K562 (cell line): Measurements from ENCODE around the gene CFHR2. TPM values are rescaled to one million over a fixed set of nuclear protein-coding genes. Genes with fewer than 3 reads are reported as not detected.
"Not testable (repeated sequence)": the region's sequence is repeated elsewhere in the genome, so short reads cannot be mapped to it uniquely, and the experiment has no call there.

Experiments
- ATAC-seq: fragments of 200-7000 bp; cut with Tn5 transposase; 3 replicates; pipeline ENCODE4 v1.9.1; 2020; ENCODE audit warnings: moderate library complexity
- Bru-seq: library from RNA; stranded (reverse); fragments of 400-500 nt; gene quantifications from one replicate; lab custom pipeline; 2021; lab: Mats Ljungman, UMichigan
- BruChase-seq, 2 experiments: library from RNA; stranded (reverse); fragments of 400-500 nt; gene quantifications; one replicate each; lab custom pipeline; 2021; lab: Mats Ljungman, UMichigan
- BruUV-seq: library from RNA; stranded (reverse); fragments of 400-500 nt; replicated peaks from 2 replicates; lab custom pipeline; 2021; lab: Mats Ljungman, UMichigan
- CTCF ChIA-PET: fragments of 300-600 bp; formaldehyde crosslinking; extraction: SDS; loops from one replicate; lab custom pipeline; 2021; ENCODE audit warnings: low intra/inter-chr PET ratio; lab: Yijun Ruan, JAX
- POLR2A ChIA-PET: fragments of 300-600, 350-650 bp; sonication (Branson Sonifier 250); formaldehyde crosslinking; extraction: SDS; loops from one replicate; lab custom pipeline; 2021; ENCODE audit warnings: antibody characterized with exemption, inconsistent platforms; lab: Yijun Ruan, JAX
- DNase-seq, 4 experiments: peaks; one replicate each; pipeline versions ENCODE4 v3.0.0 to v3.0.0-alpha.2; 2011 to 2018; ENCODE audit warnings: low spot score in 3 of 4, mixed read lengths in 3 of 4; ENCODE audit errors: extremely low read depth in 1 of 4
- FAIRE-seq: peaks from 2 replicates; lab custom pipeline; 2011; peaks lifted over from hg19 to GRCh38; lab: Jason Lieb, UNC
- H2AFZ ChIP-seq: 2 replicates; pipeline ENCODE4 v1.6.0; 2011; ENCODE audit warnings: low read depth, low read length, control low read depth, inconsistent platforms
- H3K27ac ChIP-seq: fragments of 200-600 bp; 3 replicates; pipeline ENCODE4 v1.8.0; 2011; ENCODE audit warnings: low read depth, mild to moderate bottlenecking, control low read depth, inconsistent platforms, low read length, moderate library complexity, mixed read lengths; ENCODE audit errors: extremely low read depth
- H3K27me3 ChIP-seq, 2 experiments: fragments of 300-600 bp in 1 of 2; 2 replicates in 1 of 2; 3 replicates in 1 of 2; pipeline versions ENCODE4 v1.6.0 to v1.8.0; 2011; ENCODE audit warnings: inconsistent platforms in 2 of 2, low read length in 2 of 2, mild to moderate bottlenecking in 1 of 2, mixed read lengths in 1 of 2, moderate library complexity in 1 of 2; ENCODE audit not compliant: control insufficient read depth in 2 of 2, insufficient read depth in 2 of 2
- H3K36me3 ChIP-seq: fragments of 300-600 bp; 3 replicates; pipeline ENCODE4 v1.8.0; 2011; ENCODE audit warnings: mild to moderate bottlenecking, low read length, inconsistent platforms; ENCODE audit not compliant: control insufficient read depth, insufficient read depth
- H3K4me1 ChIP-seq, 2 experiments: fragments of 200-600 bp in 1 of 2; replicated peaks in 1 of 2; 2 replicates in 1 of 2; 3 replicates in 1 of 2; pipeline versions ENCODE4 v1.5.1 to v1.8.0; 2011; ENCODE audit warnings: inconsistent platforms in 2 of 2, low read length in 2 of 2, mild to moderate bottlenecking in 1 of 2, mixed read lengths in 1 of 2, moderate library complexity in 1 of 2; ENCODE audit not compliant: control insufficient read depth in 2 of 2, insufficient read depth in 2 of 2
- H3K4me2 ChIP-seq: 2 replicates; pipeline ENCODE4 v1.6.1; 2011; ENCODE audit warnings: low read length, control low read depth, inconsistent platforms, mixed read lengths; ENCODE audit not compliant: insufficient read depth
- H3K4me3 ChIP-seq: fragments of 200-600 bp; sonication (generic), shearing (Covaris generic); 2 replicates; pipeline ENCODE4 v1.5.1; 2016; ENCODE audit warnings: control low read depth, inconsistent platforms
- H3K79me2 ChIP-seq: fragments of 200-600 bp; 3 replicates; pipeline ENCODE4 v1.8.0; 2011; ENCODE audit warnings: low read length, inconsistent platforms; ENCODE audit not compliant: control insufficient read depth, insufficient read depth
- H3K9ac ChIP-seq, 2 experiments: 2 replicates each; pipeline versions ENCODE4 v1.6.0 to v1.6.1; 2011; ENCODE audit warnings: low read depth in 2 of 2, low read length in 2 of 2, control low read depth in 1 of 2, inconsistent platforms in 1 of 2, mild to moderate bottlenecking in 1 of 2, mixed read lengths in 1 of 2; ENCODE audit not compliant: insufficient read depth in 1 of 2
- H3K9me1 ChIP-seq: one replicate; pipeline ENCODE4 v1.6.0; 2011; ENCODE audit warnings: inconsistent platforms, mild to moderate bottlenecking, low read length, moderate library complexity; ENCODE audit not compliant: control insufficient read depth, insufficient read depth
- H3K9me3 ChIP-seq: replicated peaks from 2 replicates; pipeline ENCODE4 v1.5.1; 2011; ENCODE audit warnings: low read depth, low read length, inconsistent platforms; ENCODE audit not compliant: control insufficient read depth, insufficient read depth
- H4K20me1 ChIP-seq: replicated peaks from 2 replicates; pipeline ENCODE4 v1.6.1; 2011; ENCODE audit warnings: low read length, inconsistent platforms, mixed read lengths; ENCODE audit not compliant: control insufficient read depth, insufficient read depth
- ZNF263 ChIP-seq: sonication (generic); formaldehyde crosslinking; IDR thresholded peaks from 2 replicates; pipeline ENCODE4 v1.8.0; 2022; ENCODE audit warnings: mild to moderate bottlenecking, missing genetic modification reagents, borderline replicate concordance
- WGBS: fragments of 100-300 bp; shearing (Covaris generic); methylation state at CpG from one replicate; pipeline ENCODE4 v1.1.6; 2016; ENCODE audit warnings: low coverage, mixed read lengths; ENCODE audit not compliant: insufficient coverage; ENCODE audit errors: missing lambda C conversion rate; 5-methylcytosine and 5-hydroxymethylcytosine counted together
- in situ Hi-C: fragments of 300-500 bp; cut with MboI; formaldehyde crosslinking; loops from 4 replicates; pipeline ENCODE4 v1.15.0; 2018; ENCODE audit warnings: inconsistent platforms, mixed read lengths
- intact Hi-C: fragments of 100-400 bp; cut with micrococcal nuclease; formaldehyde crosslinking; loops from 2 replicates; pipeline ENCODE4 v1.14.2; 2022
- long read RNA-seq, 3 experiments: library from polyadenylated mRNA in 2 of 3; library from RNA in 1 of 3; unstranded in 2 of 3; stranded (forward) in 1 of 3; transcript quantifications; one replicate each; pipeline ENCODE4 v2.0.0, GENCODE V29; 2019 to 2022
- polyA minus RNA-seq, 3 experiments: library from RNA; depleted of rRNA, polyadenylated mRNA; stranded (reverse); fragments of >200 nt; gene quantifications; 2 replicates each; pipeline ENCODE4 v1.2.3, GENCODE V29; 2011
- polyA plus RNA-seq, 8 experiments: library from polyadenylated mRNA; depleted of rRNA in 4 of 8; stranded (reverse) in 5 of 8; unstranded in 3 of 8; fragments of >200 nt; fragmentation: Nextera tagmentation in 2 of 8; fragmentation: Illumina TruSeq in 1 of 8; extraction: Ambion mirVana in 2 of 8; extraction: Trizol in 1 of 8; gene quantifications; 2 replicates each; pipeline versions ENCODE4 v1.2.1 to v1.2.3, GENCODE V29; 2011 to 2014; ENCODE audit warnings: inconsistent platforms in 1 of 8, missing spikeins in 1 of 8
- total RNA-seq, 7 experiments: library from RNA; depleted of rRNA in 6 of 7; stranded (reverse); fragments of >200 nt in 6 of 7; fragmentation: Illumina TruSeq in 2 of 7; extraction: Trizol in 2 of 7; gene quantifications; 2 replicates each; pipeline versions ENCODE4 v1.2.1 to v1.2.3, GENCODE V29; 2011 to 2021; ENCODE audit warnings: low replicate concordance in 1 of 7
- TF ChIP-seq, protein P1 (sequence below), 2 experiments: fragments of 200-800 bp in 1 of 2; sonication (Bioruptor generic) in 1 of 2; sonication (generic) in 1 of 2; formaldehyde crosslinking in 1 of 2; IDR thresholded peaks in 1 of 2; conservative IDR thresholded peaks in 1 of 2; 2 replicates each; pipeline versions ENCODE4 v1.5.0 to v1.6.1; 2016 to 2020; ENCODE audit warnings: missing compliant biosample characterization in 1 of 2, missing genetic modification characterization in 1 of 2, missing genetic modification reagents in 1 of 2
- TF ChIP-seq, protein P2 (sequence below), 2 experiments: fragments of 450-650 bp; IDR thresholded peaks; 2 replicates each; pipeline ENCODE4 v1.6.1; 2016
- TF ChIP-seq, protein P3 (sequence below): sonication (generic); formaldehyde crosslinking; IDR thresholded peaks from 2 replicates; pipeline ENCODE4 v1.8.0; 2022; ENCODE audit warnings: mild to moderate bottlenecking, missing genetic modification reagents

Gene CFHR2
- not detected in 2 replicates for total RNA-seq (2011; cell fraction: chromatin; rRNA removed; ENCODE audit: low replicate concordance)
- total RNA-seq (2011; cell fraction: nucleolus; rRNA removed): not detected in 2 replicates
- not detected in 2 replicates for total RNA-seq (2011; cell fraction: nucleoplasm; rRNA removed)
- total RNA-seq (2014; rRNA removed) (not detected in 2 replicates), total RNA-seq (2014; rRNA removed; fragmentation: Illumina TruSeq; extraction: Trizol) (not detected in 2 replicates), total RNA-seq (2015; rRNA removed; fragmentation: Illumina TruSeq; extraction: Trizol) (not detected in 2 replicates), total RNA-seq (2021) (not detected in 2 replicates), polyA plus RNA-seq (2011; rRNA removed) (not detected in 2 replicates), polyA plus RNA-seq (2014; fragmentation: Illumina TruSeq; extraction: Trizol) (not detected in 2 replicates), polyA plus RNA-seq (2014; fragmentation: Nextera tagmentation; extraction: Ambion mirVana) (not detected), polyA plus RNA-seq (2014; rRNA removed) (not detected in 2 replicates), polyA minus RNA-seq (2011; rRNA and poly(A)+ RNA removed) (not detected in 2 replicates), Bru-seq, nascent RNA (not detected), BruChase-seq, experiment 1, labeled RNA remaining after a 2-hour chase (not detected), BruChase-seq, experiment 2, labeled RNA remaining after a 6-hour chase (not detected)
- polyA plus RNA-seq (2011; cell fraction: cytosol; rRNA removed): not detected in 2 replicates
- polyA plus RNA-seq (2011; cell fraction: nucleus; rRNA removed): not detected in 2 replicates
- not detected in 2 replicates for polyA plus RNA-seq (2012)
- polyA minus RNA-seq (2011; cell fraction: cytosol; rRNA and poly(A)+ RNA removed): not detected in 2 replicates
- polyA minus RNA-seq (2011; cell fraction: nucleus; rRNA and poly(A)+ RNA removed): not detected in 2 replicates
- long read RNA-seq, experiment 1: 0 reads
- long read RNA-seq, experiment 2: 0 reads
- long read RNA-seq, experiment 3: 0 reads

DNA sequence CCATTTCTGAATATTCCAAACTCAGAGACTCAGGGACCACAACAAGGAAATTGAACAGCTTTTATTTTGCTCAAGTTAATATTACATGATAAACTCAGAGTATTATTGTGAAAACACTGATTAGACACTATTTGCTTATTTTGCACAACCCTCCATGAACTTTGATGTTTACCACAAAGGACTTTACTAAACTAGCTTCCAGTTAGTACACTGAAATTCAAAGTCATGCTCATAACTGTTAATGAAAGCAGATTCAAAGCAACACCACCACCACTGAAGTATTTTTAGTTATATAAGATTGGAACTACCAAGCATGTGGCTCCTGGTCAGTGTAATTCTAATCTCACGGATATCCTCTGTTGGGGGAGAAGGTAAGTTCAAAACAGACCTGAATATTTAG, at the start of gene CFHR2:
Gene CFHR2 (plus strand): TSS at position 171 of the 400 bp plus-strand sequence. CDS start 143 bp downstream, at position 314.
- BruUV-seq, H3K36me3 ChIP-seq, H3K9me1 ChIP-seq, H2AFZ ChIP-seq, H3K4me3 ChIP-seq, H3K79me2 ChIP-seq, H3K27me3 ChIP-seq, H3K9me3 ChIP-seq, H3K9ac ChIP-seq, POLR2A ChIA-PET, ATAC-seq, FAIRE-seq, DNase-seq, H3K4me1 ChIP-seq, CTCF ChIA-PET, intact Hi-C loops, H3K27ac ChIP-seq, H3K4me2 ChIP-seq, H4K20me1 ChIP-seq, in situ Hi-C loops: not testable (repeated sequence)
- no CpG with 5 or more reads among the region's 1 CpG for WGBS

DNA sequence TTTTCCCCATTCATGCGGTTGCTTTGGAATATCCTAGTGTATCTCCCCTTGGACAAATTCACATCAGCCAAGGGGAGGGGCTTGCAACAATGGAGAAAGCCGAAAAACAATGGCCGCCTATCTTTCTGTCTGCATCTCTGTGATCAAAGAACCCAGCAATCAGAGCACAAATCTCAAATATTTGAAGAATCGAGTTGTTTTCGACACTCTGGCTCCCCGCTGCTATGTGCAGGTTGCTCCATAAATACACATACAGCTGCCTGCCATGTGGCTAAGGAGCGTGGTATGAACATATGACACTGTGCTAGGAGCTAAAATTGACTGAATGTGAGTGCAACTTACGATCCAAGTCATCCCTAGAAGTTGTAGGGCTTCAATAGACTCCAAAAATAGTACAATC, 47.2 kb upstream of the CFHR2 start:
- Histone ChIP-seq H3K4me2 (no peak overlapping the region), H3K9ac (no peak overlapping the region), H3K79me2 (no peaks in the 10 kb centered on the region), H3K27ac (no peak overlapping the region), H2AFZ (no peak overlapping the region), H3K9me1 (no peaks in the 10 kb centered on the region), H3K4me1 (peaks cover 0 to 3% of the 10 kb centered on the region in 2 experiments; a peak in 1 of 5 replicates), H3K27me3 (no peaks in the 10 kb centered on the region), H3K4me3 (no peak overlapping the region), H3K9me3 (no peaks in the 10 kb centered on the region), H3K36me3 (no peaks in the 10 kb centered on the region), H4K20me1 (no peaks in the 10 kb centered on the region)
- DNase-seq: no peak
- POLR2A ChIA-PET: no interaction called here
- WGBS: 17% methylated on average over 8 of the region's 8 CpGs
- no peak for ATAC-seq
- FAIRE-seq: no peak
- CTCF ChIA-PET: no interaction called here
- intact Hi-C loops: no loop called here
- in situ Hi-C loops: no loop called here
- BruUV-seq: no TSS peak
- TF ChIP-seq, protein P1, sequence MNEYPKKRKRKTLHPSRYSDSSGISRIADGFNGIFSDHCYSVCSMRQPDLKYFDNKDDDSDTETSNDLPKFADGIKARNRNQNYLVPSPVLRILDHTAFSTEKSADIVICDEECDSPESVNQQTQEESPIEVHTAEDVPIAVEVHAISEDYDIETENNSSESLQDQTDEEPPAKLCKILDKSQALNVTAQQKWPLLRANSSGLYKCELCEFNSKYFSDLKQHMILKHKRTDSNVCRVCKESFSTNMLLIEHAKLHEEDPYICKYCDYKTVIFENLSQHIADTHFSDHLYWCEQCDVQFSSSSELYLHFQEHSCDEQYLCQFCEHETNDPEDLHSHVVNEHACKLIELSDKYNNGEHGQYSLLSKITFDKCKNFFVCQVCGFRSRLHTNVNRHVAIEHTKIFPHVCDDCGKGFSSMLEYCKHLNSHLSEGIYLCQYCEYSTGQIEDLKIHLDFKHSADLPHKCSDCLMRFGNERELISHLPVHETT (CRISPR knock-in tag; conservative IDR thresholded peaks at IDR 0.05 in 1 of 2, IDR thresholded peaks at IDR 0.05 in 1 of 2): no peak
- no peak for TF ChIP-seq ZNF263 (CRISPR knock-in tag)
- TF ChIP-seq, protein P2, sequence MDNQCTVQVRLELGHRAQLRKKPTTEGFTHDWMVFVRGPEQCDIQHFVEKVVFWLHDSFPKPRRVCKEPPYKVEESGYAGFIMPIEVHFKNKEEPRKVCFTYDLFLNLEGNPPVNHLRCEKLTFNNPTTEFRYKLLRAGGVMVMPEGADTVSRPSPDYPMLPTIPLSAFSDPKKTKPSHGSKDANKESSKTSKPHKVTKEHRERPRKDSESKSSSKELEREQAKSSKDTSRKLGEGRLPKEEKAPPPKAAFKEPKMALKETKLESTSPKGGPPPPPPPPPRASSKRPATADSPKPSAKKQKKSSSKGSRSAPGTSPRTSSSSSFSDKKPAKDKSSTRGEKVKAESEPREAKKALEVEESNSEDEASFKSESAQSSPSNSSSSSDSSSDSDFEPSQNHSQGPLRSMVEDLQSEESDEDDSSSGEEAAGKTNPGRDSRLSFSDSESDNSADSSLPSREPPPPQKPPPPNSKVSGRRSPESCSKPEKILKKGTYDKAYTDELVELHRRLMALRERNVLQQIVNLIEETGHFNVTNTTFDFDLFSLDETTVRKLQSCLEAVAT (IDR thresholded peaks at IDR 0.05): no peak
- TF ChIP-seq, protein P3, sequence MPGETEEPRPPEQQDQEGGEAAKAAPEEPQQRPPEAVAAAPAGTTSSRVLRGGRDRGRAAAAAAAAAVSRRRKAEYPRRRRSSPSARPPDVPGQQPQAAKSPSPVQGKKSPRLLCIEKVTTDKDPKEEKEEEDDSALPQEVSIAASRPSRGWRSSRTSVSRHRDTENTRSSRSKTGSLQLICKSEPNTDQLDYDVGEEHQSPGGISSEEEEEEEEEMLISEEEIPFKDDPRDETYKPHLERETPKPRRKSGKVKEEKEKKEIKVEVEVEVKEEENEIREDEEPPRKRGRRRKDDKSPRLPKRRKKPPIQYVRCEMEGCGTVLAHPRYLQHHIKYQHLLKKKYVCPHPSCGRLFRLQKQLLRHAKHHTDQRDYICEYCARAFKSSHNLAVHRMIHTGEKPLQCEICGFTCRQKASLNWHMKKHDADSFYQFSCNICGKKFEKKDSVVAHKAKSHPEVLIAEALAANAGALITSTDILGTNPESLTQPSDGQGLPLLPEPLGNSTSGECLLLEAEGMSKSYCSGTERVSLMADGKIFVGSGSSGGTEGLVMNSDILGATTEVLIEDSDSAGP (CRISPR knock-in tag): no peak
